Endothelial cell of umbilical vein (primary cell): Measurements from ENCODE around the gene NENF. TPM values are rescaled to one million over a fixed set of nuclear protein-coding genes. Genes with fewer than 3 reads are reported as not detected.

Experiments
- BruUV-seq: library from RNA; stranded (reverse); fragments of 400-500 nt; replicated peaks from 2 replicates; lab custom pipeline; 2021; lab: Mats Ljungman, UMichigan
- CTCF ChIA-PET: fragments of 300-600, 350-600 bp; sonication (Branson Sonifier 250); formaldehyde crosslinking; loops from one replicate; lab custom pipeline; 2021; ENCODE audit warnings: antibody characterized with exemption, inconsistent platforms; lab: Charles Lee
- POLR2A ChIA-PET: fragments of 300-600, 350-600 bp; sonication (Branson Sonifier 250); formaldehyde crosslinking; loops from one replicate; lab custom pipeline; 2021; ENCODE audit warnings: antibody characterized with exemption, inconsistent platforms; lab: Charles Lee
- DNase-seq: peaks from one replicate; pipeline ENCODE4 v3.0.0-alpha.2; 2011; ENCODE audit warnings: low read depth, low spot score
- FAIRE-seq: peaks from 2 replicates; lab custom pipeline; 2011; peaks lifted over from hg19 to GRCh38; lab: Jason Lieb, UNC
- H2AFZ ChIP-seq: 2 replicates; pipeline ENCODE4 v1.6.0; 2012; ENCODE audit warnings: low read depth, low read length, control low read depth, inconsistent platforms
- H3K27ac ChIP-seq: 2 replicates; pipeline ENCODE4 v1.5.1; 2011; ENCODE audit warnings: low read depth, mild to moderate bottlenecking, control low read depth, low read length, moderate library complexity; ENCODE audit not compliant: insufficient read depth
- H3K27me3 ChIP-seq, 2 experiments: 2 replicates each; pipeline versions ENCODE4 v1.6.0 to v1.6.1; 2011; ENCODE audit warnings: low read length in 2 of 2, mixed read lengths in 1 of 2; ENCODE audit not compliant: control insufficient read depth in 2 of 2, insufficient read depth in 2 of 2
- H3K36me3 ChIP-seq, 2 experiments: 2 replicates in 1 of 2; 3 replicates in 1 of 2; pipeline ENCODE4 v1.5.1; 2011; ENCODE audit warnings: low read length in 2 of 2, mild to moderate bottlenecking in 1 of 2, moderate library complexity in 1 of 2; ENCODE audit not compliant: control insufficient read depth in 2 of 2, insufficient read depth in 2 of 2; ENCODE audit errors: extremely low read depth in 1 of 2
- H3K4me1 ChIP-seq: 3 replicates; pipeline ENCODE4 v1.5.1; 2011; ENCODE audit warnings: mild to moderate bottlenecking, low read length; ENCODE audit not compliant: control insufficient read depth, insufficient read depth; ENCODE audit errors: extremely low read depth
- H3K4me2 ChIP-seq: 2 replicates; pipeline ENCODE4 v1.6.1; 2011; ENCODE audit warnings: low read length, control low read depth, mixed read lengths; ENCODE audit not compliant: insufficient read depth
- H3K4me3 ChIP-seq, 3 experiments: fragments of 200-600 bp in 1 of 3; sonication (generic), shearing (Covaris generic) in 1 of 3; replicated peaks in 1 of 3; 2 replicates each; pipeline ENCODE4 v1.5.1; 2011 to 2016; ENCODE audit warnings: control low read depth in 3 of 3, low read length in 3 of 3, mild to moderate bottlenecking in 2 of 3, inconsistent platforms in 1 of 3, low read depth in 1 of 3, moderate library complexity in 1 of 3; ENCODE audit not compliant: insufficient read depth in 1 of 3
- H3K79me2 ChIP-seq: 2 replicates; pipeline ENCODE4 v1.6.0; 2012; ENCODE audit warnings: low read length, inconsistent platforms; ENCODE audit not compliant: control insufficient read depth, insufficient read depth
- H3K9ac ChIP-seq: replicated peaks from 2 replicates; pipeline ENCODE3; 2011; ENCODE audit warnings: low read length, control low read depth; ENCODE audit not compliant: insufficient read depth; ENCODE audit errors: extremely low read depth
- H3K9me1 ChIP-seq: replicated peaks from 3 replicates; pipeline ENCODE4 v1.6.0; 2011; ENCODE audit warnings: mild to moderate bottlenecking, low read length; ENCODE audit not compliant: control insufficient read depth, insufficient read depth; ENCODE audit errors: extremely low read depth
- H3K9me3 ChIP-seq: replicated peaks from 2 replicates; pipeline ENCODE4 v1.5.1; 2012; ENCODE audit warnings: low read length, inconsistent platforms; ENCODE audit not compliant: control insufficient read depth, insufficient read depth
- H4K20me1 ChIP-seq: replicated peaks from 2 replicates; pipeline ENCODE3; 2011; ENCODE audit warnings: mild to moderate bottlenecking, low read length; ENCODE audit not compliant: control insufficient read depth, insufficient read depth; ENCODE audit errors: extremely low read depth
- CTCF ChIP-seq, 2 donors: IDR thresholded peaks; 1 replicate in 1 of 2; 2 replicates in 1 of 2; pipeline ENCODE4 v1.5.1; 2011; ENCODE audit warnings: low read length in 2 of 2, mild to moderate bottlenecking in 2 of 2, moderate library complexity in 2 of 2, control low read depth in 1 of 2, inconsistent platforms in 1 of 2, low read depth in 1 of 2; ENCODE audit not compliant: insufficient read depth in 1 of 2; ENCODE audit errors: extremely low read depth in 1 of 2
- EZH2 ChIP-seq: IDR thresholded peaks from 2 replicates; pipeline ENCODE4 v1.6.1; 2012; ENCODE audit warnings: borderline replicate concordance, low read depth, mild to moderate bottlenecking, moderate library complexity, low read length, inconsistent platforms; ENCODE audit not compliant: severe bottlenecking
- FOS ChIP-seq: IDR thresholded peaks from 2 replicates; pipeline ENCODE4 v1.6.1; 2011; ENCODE audit warnings: mild to moderate bottlenecking, low read length, moderate library complexity, borderline replicate concordance; ENCODE audit not compliant: insufficient read depth
- GATA2 ChIP-seq: IDR thresholded peaks from 2 replicates; pipeline ENCODE4 v1.7.0; 2011; ENCODE audit warnings: low read depth, mild to moderate bottlenecking, moderate library complexity, mixed read lengths, low read length; ENCODE audit not compliant: insufficient read length, insufficient read depth
- JUN ChIP-seq: IDR thresholded peaks from 2 replicates; pipeline ENCODE4 v1.6.1; 2011; ENCODE audit warnings: borderline replicate concordance, low read depth; ENCODE audit not compliant: insufficient read length, insufficient read depth
- MAX ChIP-seq: IDR thresholded peaks from 2 replicates; pipeline ENCODE4 v1.6.1; 2011; ENCODE audit not compliant: insufficient read depth, insufficient read length
- MYC ChIP-seq: IDR thresholded peaks from one replicate; pipeline ENCODE4 v1.6.1; 2011; ENCODE audit warnings: mild to moderate bottlenecking, low read depth, low read length
- POLR2A ChIP-seq: IDR thresholded peaks from 2 replicates; pipeline ENCODE4 v1.6.1; 2012; ENCODE audit warnings: low read depth, mild to moderate bottlenecking, control low read depth, low read length
- POLR2AphosphoS5 ChIP-seq: IDR thresholded peaks from 2 replicates; pipeline ENCODE4 v1.6.1; 2012; ENCODE audit warnings: low read depth, mild to moderate bottlenecking, control low read depth, low read length, moderate library complexity; ENCODE audit not compliant: insufficient read depth
- dilution Hi-C: fragments of 300-500 bp; cut with MboI; formaldehyde crosslinking; loops from one replicate; pipeline ENCODE4 v1.15.0; 2019; ENCODE audit warnings: low sequenced_read_pairs; ENCODE audit not compliant: extremely low pct_ligation_motif_present
- intact Hi-C: fragments of 100-400 bp; cut with micrococcal nuclease; formaldehyde crosslinking; loops from one replicate; pipeline ENCODE4 v1.10.0; 2022
- polyA plus RNA-seq, 4 experiments: library from polyadenylated mRNA; depleted of rRNA in 3 of 4; stranded (reverse) in 3 of 4; unstranded in 1 of 4; fragments of >200 nt; gene quantifications; 2 replicates each; pipeline versions ENCODE4 v1.2.1 to v1.2.3, GENCODE V29; 2011 to 2012; ENCODE audit warnings: missing spikeins in 1 of 4
- total RNA-seq: library from RNA; stranded (reverse); gene quantifications from 2 replicates; pipeline ENCODE4 v1.2.3, GENCODE V29; 2021

NENF gene
- total and polyA plus RNA-seq, 2 donors (not counting 3 experiments of a cell fraction or from before 2014, with no cell fraction given): 19.8 to 23.0 TPM

GRCh38 chr1:212487286-212487685 is 54.6 kb downstream of the NENF start:
- Histone ChIP-seq H2AFZ (no peak overlapping the region), H3K9ac (no peak overlapping the region), H3K9me3 (no peaks in the 10 kb centered on the region), H3K9me1 (no peaks in the 10 kb centered on the region), H4K20me1 (no peaks in the 10 kb centered on the region), H3K4me1 (no peaks in the 10 kb centered on the region), H3K4me2 (no peak overlapping the region), H3K36me3 (no peaks in the 10 kb centered on the region), H3K4me3 (no peak overlapping the region), H3K79me2 (no peaks in the 10 kb centered on the region), H3K27me3 (peaks cover 0 to 2% of the 10 kb centered on the region in 2 experiments), H3K27ac (no peak overlapping the region)
- TF ChIP-seq JUN (no peak), MAX (no peak), EZH2 (no peak), POLR2AphosphoS5 (no peak), CTCF (IDR thresholded peaks at IDR 0.05; ENCODE audit: extremely low read depth in 1 of 2, insufficient read depth in 1 of 2, low read depth in 1 of 2, low read length in 2 of 2) (no peak), MYC (no peak), POLR2A (no peak), GATA2 (no peak), FOS (no peak)
- POLR2A ChIA-PET: no interaction called here
- no TSS peak for BruUV-seq
- CTCF ChIA-PET: interaction anchor here (2.2 kb wide), 1 partner anchor 11 kb away, joined by 7 read pairs; no protein-coding TSS in a partner anchor
- DNase-seq (no peak), FAIRE-seq (no peak)
- dilution Hi-C loops: no loop called here
- intact Hi-C loops: loop anchor here (2.0 kb wide), 1 partner anchor 24 kb away; no protein-coding TSS in a partner anchor
